DND-41 (cell line): ENCODE measurements around the gene TSHZ2.

Experiments used
- CTCF ChIP-seq: IDR thresholded peaks from 2 replicates; pipeline ENCODE4 v1.5.1; 2012; ENCODE audit warnings: borderline replicate concordance, low read length, moderate library complexity, mild to moderate bottlenecking; ENCODE audit not compliant: poor library complexity, severe bottlenecking; ENCODE audit errors: extremely low read depth
- EZH2 ChIP-seq: IDR thresholded peaks from 3 replicates; pipeline ENCODE4 v1.6.1; 2012; ENCODE audit warnings: borderline replicate concordance, low read depth, mild to moderate bottlenecking, moderate library complexity, low read length, inconsistent platforms; ENCODE audit not compliant: severe bottlenecking

GRCh38 chr20:53038299-53038698, 66.1 kb downstream of the TSHZ2 start:
- no peak for TF ChIP-seq CTCF
- TF ChIP-seq EZH2, result no peak
